Measurements from ENCODE around the gene NR3C2. TPM values are rescaled to one million over a fixed set of nuclear protein-coding genes. Genes with fewer than 3 reads are reported as not detected.

NR3C2 gene
- polyA plus RNA-seq, 1 of the 3 experiments (the other 2 are of a cell fraction): 0.02 TPM

- TF ChIP-seq PBX3 (IDR thresholded peaks at IDR 0.05) (no peak), YY1 (IDR thresholded peaks at IDR 0.05; ENCODE audit: low read depth) (no peak), RFX5 (IDR thresholded peaks at IDR 0.05; ENCODE audit: low read length) (no peak), EP300 (IDR thresholded peaks at IDR 0.05; ENCODE audit: borderline replicate concordance in 1 of 2, low read depth in 1 of 2, low read length in 1 of 2) (no peak), FOXM1 (IDR thresholded peaks at IDR 0.05; ENCODE audit: low read depth) (no peak), ELF1 (IDR thresholded peaks at IDR 0.05) (no peak)
Observed at GRCh38 chr4:148095346-148095923, 346.8 kb downstream of the NR3C2 start (continued).

GRCh38 chr4:148094149-148094548 lies 348.1 kb downstream of the NR3C2 start:
- H3K27me3 ChIP-seq (ENCODE audit: insufficient read depth): no peaks in the 10 kb centered on the region

GRCh38 chr4:148093065-148093464 lies 349.1 kb downstream of the NR3C2 start:
- H2AFZ ChIP-seq (ENCODE audit: low read depth): no peak overlapping the region
- ChIA-PET CTCF (interaction anchor here (1.9 kb wide), 1 partner anchor 11 kb away, joined by 5 read pairs; no protein-coding TSS in a partner anchor), POLR2A (no interaction called here)
- no peaks in the 10 kb centered on the region for H3K27me3 ChIP-seq (ENCODE audit: insufficient read depth)
- H4K20me1 ChIP-seq (ENCODE audit: insufficient read depth): no peaks in the 10 kb centered on the region
- no peaks in the 10 kb centered on the region for H3K9me3 ChIP-seq
- H3K36me3 ChIP-seq (replicated peaks in 1 of 2; ENCODE audit: control insufficient read depth in 1 of 2, insufficient read depth in 2 of 2, low read length in 1 of 2): no peaks in the 10 kb centered on the region
- H3K4me1 ChIP-seq (ENCODE audit: control insufficient read depth in 1 of 2, insufficient read depth in 2 of 2, low read depth in 1 of 2, low read length in 1 of 2): peaks cover 0 to 5% of the 10 kb centered on the region in 2 experiments; a peak in 1 of 4 replicates
- H3F3A ChIP-seq (replicated peaks; ENCODE audit: insufficient read depth): no peaks in the 10 kb centered on the region
- H3K4me2 ChIP-seq: no peak overlapping the region
- no peak for DNase-seq
- no peaks in the 10 kb centered on the region for H3K9me2 ChIP-seq
- WGBS (ENCODE audit: low lambda C conversion rate): 100% methylated on average over 2 of the region's 5 CpGs
- no peak overlapping the region for H3K9ac ChIP-seq
- no peak overlapping the region for H3K4me3 ChIP-seq (ENCODE audit: low read depth in 2 of 2, low read length in 1 of 2)
- H3K27ac ChIP-seq (ENCODE audit: low read depth in 2 of 2, low read length in 1 of 2): no peak overlapping the region
- no peaks in the 10 kb centered on the region for H3K79me2 ChIP-seq (ENCODE audit: insufficient read depth)
- TF ChIP-seq CTCF (IDR thresholded peaks at IDR 0.05) (no peak), RAD21 (IDR thresholded peaks at IDR 0.05; ENCODE audit: low read length) (no peak), MXI1 (IDR thresholded peaks at IDR 0.05; ENCODE audit: low read depth, low read length) (no peak), NRF1 (IDR thresholded peaks at IDR 0.05; ENCODE audit: low read depth, low read length) (no peak), EZH2phosphoT487 (IDR thresholded peaks at IDR 0.05; ENCODE audit: borderline replicate concordance, low read depth) (no peak), TCF12 (IDR thresholded peaks at IDR 0.05) (no peak), RXRA (IDR thresholded peaks at IDR 0.05; ENCODE audit: borderline replicate concordance, low read depth) (no peak), FOXJ3 (CRISPR knock-in tag; IDR thresholded peaks at IDR 0.05) (no peak), MEF2A (IDR thresholded peaks at IDR 0.05; ENCODE audit: borderline replicate concordance, low read depth) (no peak), MAX (IDR thresholded peaks at IDR 0.05; ENCODE audit: low read depth) (no peak), FOSL2 (IDR thresholded peaks at IDR 0.05; ENCODE audit: borderline replicate concordance, low read depth) (no peak)

More at GRCh38 chr4:148094149-148094548, 348.1 kb downstream of the NR3C2 start:
- ChIA-PET POLR2A (no interaction called here), CTCF (no interaction called here)
- DNase-seq: no peak
- 71% methylated on average over 1 of the region's 1 CpG for WGBS (ENCODE audit: low lambda C conversion rate)
- Histone ChIP-seq H3K4me1 (ENCODE audit: control insufficient read depth in 1 of 2, insufficient read depth in 2 of 2, low read depth in 1 of 2, low read length in 1 of 2) (peaks cover 0 to 5% of the 10 kb centered on the region in 2 experiments; a peak in 1 of 4 replicates), H3K4me2 (no peak overlapping the region), H3K27ac (ENCODE audit: low read depth in 2 of 2, low read length in 1 of 2) (no peak overlapping the region), H3K9me2 (no peaks in the 10 kb centered on the region), H3K9me3 (no peaks in the 10 kb centered on the region), H3K4me3 (ENCODE audit: low read depth in 2 of 2, low read length in 1 of 2) (no peak overlapping the region), H4K20me1 (ENCODE audit: insufficient read depth) (no peaks in the 10 kb centered on the region), H3K9ac (no peak overlapping the region), H2AFZ (ENCODE audit: low read depth) (no peak overlapping the region), H3K79me2 (ENCODE audit: insufficient read depth) (no peaks in the 10 kb centered on the region), H3F3A (replicated peaks; ENCODE audit: insufficient read depth) (no peaks in the 10 kb centered on the region), H3K36me3 (replicated peaks in 1 of 2; ENCODE audit: control insufficient read depth in 1 of 2, insufficient read depth in 2 of 2, low read length in 1 of 2) (no peaks in the 10 kb centered on the region)
- TF ChIP-seq EP300 (IDR thresholded peaks at IDR 0.05; ENCODE audit: borderline replicate concordance in 1 of 2, low read depth in 1 of 2, low read length in 1 of 2) (no peak), ELF1 (IDR thresholded peaks at IDR 0.05) (no peak), EZH2phosphoT487 (IDR thresholded peaks at IDR 0.05; ENCODE audit: borderline replicate concordance, low read depth) (no peak), NFIC (IDR thresholded peaks at IDR 0.05; ENCODE audit: borderline replicate concordance) (no peak), PBX3 (IDR thresholded peaks at IDR 0.05) (no peak), TEAD4 (IDR thresholded peaks at IDR 0.05; ENCODE audit: borderline replicate concordance, insufficient read depth) (no peak), SIN3A (IDR thresholded peaks at IDR 0.05; ENCODE audit: borderline replicate concordance, low read depth, low read length) (no peak), YY1 (IDR thresholded peaks at IDR 0.05; ENCODE audit: low read depth) (no peak), JUND (IDR thresholded peaks at IDR 0.05) (no peak), RXRA (IDR thresholded peaks at IDR 0.05; ENCODE audit: borderline replicate concordance, low read depth) (no peak), GATA2 (CRISPR knock-in tag; IDR thresholded peaks at IDR 0.05) (no peak), NRF1 (IDR thresholded peaks at IDR 0.05; ENCODE audit: low read depth, low read length) (no peak), RCOR1 (IDR thresholded peaks at IDR 0.05; ENCODE audit: low read length) (no peak), POLR2AphosphoS5 (IDR thresholded peaks at IDR 0.05; ENCODE audit: low read depth, low read length) (no peak)

All from SK-N-SH (cell line).